ENCODE measurements around the gene KIAA1549. TPM values are rescaled to one million over a fixed set of nuclear protein-coding genes. Genes with fewer than 3 reads are reported as not detected.

Gene KIAA1549
- total and polyA plus RNA-seq, 9 of the 15 experiments (the other 6 are each of a cell fraction or from before 2014, with no cell fraction given) = 0.01 to 0.29 (median 0.07) TPM

- TF ChIP-seq ATF3 (IDR thresholded peaks at IDR 0.05) = no peak
- TF ChIP-seq ATF3 (CRISPR knock-in tag; conservative IDR thresholded peaks at IDR 0.05) = no peak
- no peak for TF ChIP-seq TEAD2 (tag; IDR thresholded peaks at IDR 0.05)
- no peak for TF ChIP-seq RBM34 (IDR thresholded peaks at IDR 0.05; ENCODE audit: borderline replicate concordance, insufficient read depth, low read length)
- no peak for TF ChIP-seq TCF15 (CRISPR knock-in tag; IDR thresholded peaks at IDR 0.05)
- no peak for TF ChIP-seq GABPA (tag; conservative IDR thresholded peaks at IDR 0.05; ENCODE audit: low read depth)
- no peak for TF ChIP-seq BDP1 (IDR thresholded peaks at IDR 0.05; ENCODE audit: insufficient read depth, insufficient read length)
- TF ChIP-seq CCAR2 (IDR thresholded peaks at IDR 0.05; ENCODE audit: low read depth, low read length) = no peak
- TF ChIP-seq SMAD3 (CRISPR knock-in tag; conservative IDR thresholded peaks at IDR 0.05) = no peak
- Histone ChIP-seq H4K20me1 (replicated peaks; ENCODE audit: control insufficient read depth, insufficient read depth, low read length) (no peaks in the 10 kb centered on the region), H3K4me2 (ENCODE audit: insufficient read depth, low read length) (no peak overlapping the region), H3K27me3 (ENCODE audit: control insufficient read depth in 2 of 2, insufficient read depth in 2 of 2, low read length in 2 of 2) (peaks cover 66 to 85% of the 10 kb centered on the region in 2 experiments), H3K9me1 (ENCODE audit: control insufficient read depth, insufficient read depth, low read length) (no peaks in the 10 kb centered on the region), H3K9ac (ENCODE audit: insufficient read depth in 1 of 2, low read depth in 2 of 2, low read length in 2 of 2) (no peak overlapping the region), H3K4me3 (no peak overlapping the region), H3K4me1 (replicated peaks in 1 of 2; ENCODE audit: control insufficient read depth in 2 of 2, insufficient read depth in 2 of 2, low read length in 2 of 2) (no peaks in the 10 kb centered on the region), H3K27ac (ENCODE audit: extremely low read depth, low read depth, low read length) (no peak overlapping the region), H3K9me3 (replicated peaks; ENCODE audit: control insufficient read depth, insufficient read depth, low read depth, low read length) (no peaks in the 10 kb centered on the region), H2AFZ (ENCODE audit: low read depth, low read length) (no peak overlapping the region), H3K79me2 (ENCODE audit: control insufficient read depth, insufficient read depth, low read length) (no peaks in the 10 kb centered on the region), H3K36me3 (ENCODE audit: control insufficient read depth, insufficient read depth, low read length) (no peaks in the 10 kb centered on the region)
- intact Hi-C loops (cut with micrococcal nuclease) = no loop called here
- DNase-seq (ENCODE audit: extremely low read depth in 1 of 4, low spot score in 3 of 4) (no peak), FAIRE-seq (no peak), ATAC-seq (no peak)
- in situ Hi-C loops (cut with MboI) = no loop called here
- no TSS peak for BruUV-seq (replicated peaks)
- ChIA-PET CTCF (ENCODE audit: low intra/inter-chr PET ratio) (no interaction called here), POLR2A (interaction anchor here (0.6 kb wide), 2 partner anchors 15 to 1061 kb away, joined by 3 to 4 read pairs; no protein-coding TSS in a partner anchor)
- WGBS (ENCODE audit: insufficient coverage, low coverage, missing lambda C conversion rate) = 0% methylated on average over 4 of the region's 4 CpGs
Measured at GRCh38 chr7:138967159-138967558, 14.0 kb downstream of the KIAA1549 start.
